Measurements from ENCODE around the gene PSMD13.

GRCh38 chr11:296171-297050 lies 59.6 kb downstream of the PSMD13 start:
- TF ChIP-seq, protein P1, sequence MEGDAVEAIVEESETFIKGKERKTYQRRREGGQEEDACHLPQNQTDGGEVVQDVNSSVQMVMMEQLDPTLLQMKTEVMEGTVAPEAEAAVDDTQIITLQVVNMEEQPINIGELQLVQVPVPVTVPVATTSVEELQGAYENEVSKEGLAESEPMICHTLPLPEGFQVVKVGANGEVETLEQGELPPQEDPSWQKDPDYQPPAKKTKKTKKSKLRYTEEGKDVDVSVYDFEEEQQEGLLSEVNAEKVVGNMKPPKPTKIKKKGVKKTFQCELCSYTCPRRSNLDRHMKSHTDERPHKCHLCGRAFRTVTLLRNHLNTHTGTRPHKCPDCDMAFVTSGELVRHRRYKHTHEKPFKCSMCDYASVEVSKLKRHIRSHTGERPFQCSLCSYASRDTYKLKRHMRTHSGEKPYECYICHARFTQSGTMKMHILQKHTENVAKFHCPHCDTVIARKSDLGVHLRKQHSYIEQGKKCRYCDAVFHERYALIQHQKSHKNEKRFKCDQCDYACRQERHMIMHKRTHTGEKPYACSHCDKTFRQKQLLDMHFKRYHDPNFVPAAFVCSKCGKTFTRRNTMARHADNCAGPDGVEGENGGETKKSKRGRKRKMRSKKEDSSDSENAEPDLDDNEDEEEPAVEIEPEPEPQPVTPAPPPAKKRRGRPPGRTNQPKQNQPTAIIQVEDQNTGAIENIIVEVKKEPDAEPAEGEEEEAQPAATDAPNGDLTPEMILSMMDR (IDR thresholded peaks at IDR 0.05 in 2 of 3, conservative IDR thresholded peaks at IDR 0.05 in 1 of 3; ENCODE audit: borderline replicate concordance in 1 of 3, insufficient read depth in 1 of 3, low read depth in 2 of 3, low read length in 2 of 3), result no peak
- no peak for TF ChIP-seq POLR2A (IDR thresholded peaks at IDR 0.05; ENCODE audit: borderline replicate concordance, extremely low read depth, insufficient read depth, insufficient read length)
- TF ChIP-seq YY1 (IDR thresholded peaks at IDR 0.05; ENCODE audit: extremely low read depth, insufficient replicate concordance, low read depth, low read length), result no peak
- TF ChIP-seq ELF1 (IDR thresholded peaks at IDR 0.05; ENCODE audit: borderline replicate concordance, low read depth), result no peak
- TF ChIP-seq JUND (IDR thresholded peaks at IDR 0.05), result no peak
- TF ChIP-seq TCF7L2 (IDR thresholded peaks at IDR 0.05; ENCODE audit: borderline replicate concordance, extremely low read depth, insufficient read depth, insufficient read length), result no peak
- no peak for TF ChIP-seq ZBTB33 (IDR thresholded peaks at IDR 0.05; ENCODE audit: extremely low read depth, insufficient replicate concordance, low read length)
- no peak for TF ChIP-seq EZH2 (IDR thresholded peaks at IDR 0.05)
- no peak for TF ChIP-seq EGR1 (IDR thresholded peaks at IDR 0.05; ENCODE audit: low read depth)
- TF ChIP-seq EZH2phosphoT487 (IDR thresholded peaks at IDR 0.05; ENCODE audit: borderline replicate concordance), result no peak

All from HCT116 (cell line).